Bronchial epithelial cell (primary cell): ENCODE results near the gene PINLYP. TPM values are rescaled to one million over a fixed set of nuclear protein-coding genes. Genes with fewer than 3 reads are reported as not detected.

Source experiments
- DNase-seq: peaks from one replicate; pipeline ENCODE4 v3.0.0-alpha.2; 2010; ENCODE audit warnings: low read depth
- FAIRE-seq: peaks from 2 replicates; lab custom pipeline; 2011; peaks lifted over from hg19 to GRCh38; lab: Jason Lieb, UNC
- H3K27me3 ChIP-seq: 2 replicates; pipeline ENCODE4 v1.5.1; 2011; ENCODE audit warnings: low read length; ENCODE audit not compliant: control insufficient read depth, insufficient read depth
- H3K36me3 ChIP-seq: 2 replicates; pipeline ENCODE4 v1.5.1; 2011; ENCODE audit warnings: low read length; ENCODE audit not compliant: control insufficient read depth, insufficient read depth
- H3K4me3 ChIP-seq: 2 replicates; pipeline ENCODE4 v1.5.1; 2011; ENCODE audit warnings: mild to moderate bottlenecking, low read depth, low read length, control low read depth
- CTCF ChIP-seq: IDR thresholded peaks from 2 replicates; pipeline ENCODE4 v1.5.1; 2011; ENCODE audit warnings: mild to moderate bottlenecking, moderate library complexity, low read length, control low read depth, inconsistent platforms; ENCODE audit not compliant: insufficient read depth, severe bottlenecking
- total RNA-seq: library from RNA; depleted of rRNA; stranded (reverse); fragments of >200 nt; gene quantifications from 2 replicates; pipeline ENCODE4 v1.2.1, GENCODE V29; 2014

Gene PINLYP
- total RNA-seq, 1 donor from 2014 or later, result 0.53 TPM

- no peak for FAIRE-seq
- no peak for TF ChIP-seq CTCF
- Histone ChIP-seq H3K27me3 (no peaks in the 10 kb centered on the region), H3K4me3 (no peak overlapping the region), H3K36me3 (peaks cover 1% of the 10 kb centered on the region)
- DNase-seq, result no peak
These were observed 31.9 kb downstream of the PINLYP start for GRCh38 chr19:43607238-43608205.

- FAIRE-seq (no peak), DNase-seq (no peak)
- no peak for TF ChIP-seq CTCF
- Histone ChIP-seq H3K27me3 (no peaks in the 10 kb centered on the region), H3K4me3 (no peak overlapping the region), H3K36me3 (peaks cover 1% of the 10 kb centered on the region)
These were observed 34.3 kb downstream of the PINLYP start for GRCh38 chr19:43609872-43610271.

GRCh38 chr19:43610493-43610892 is 34.9 kb downstream of the PINLYP start:
- no peak for TF ChIP-seq CTCF
- Histone ChIP-seq H3K4me3 (no peak overlapping the region), H3K27me3 (no peaks in the 10 kb centered on the region), H3K36me3 (peaks cover 1% of the 10 kb centered on the region)
- DNase-seq (no peak), FAIRE-seq (no peak)

GRCh38 chr19:43611788-43612187 is 36.2 kb downstream of the PINLYP start, which contains the start of gene SRRM5:
TSS of gene SRRM5 (plus strand) at chr19:43612088. CDS start at chr19:43612122, 34 bp downstream.
- FAIRE-seq, result no peak
- peaks cover 1% of the 10 kb centered on the region for H3K36me3 ChIP-seq
- DNase-seq, result no peak

GRCh38 chr19:43612374-43612773 is 36.8 kb downstream of the PINLYP start:
- no peak for TF ChIP-seq CTCF
- H3K36me3 ChIP-seq, result peaks cover 1% of the 10 kb centered on the region
- H3K4me3 ChIP-seq, result no peak overlapping the region
- DNase-seq (no peak), FAIRE-seq (no peak)
- no peaks in the 10 kb centered on the region for H3K27me3 ChIP-seq

More at GRCh38 chr19:43611788-43612187, 36.2 kb downstream of the PINLYP start, which contains the start of gene SRRM5:
- no peaks in the 10 kb centered on the region for H3K27me3 ChIP-seq
- TF ChIP-seq CTCF, result no peak
- no peak within 1 kb of the TSS for H3K4me3 ChIP-seq
